Liver (tissue), 3 donors: ENCODE measurements around the gene GRK2.

Experiments used
- MAX ChIP-seq: IDR thresholded peaks from 2 replicates; pipeline ENCODE4 v1.6.1; 2016; ENCODE audit warnings: antibody characterized with exemption
- TAF1 ChIP-seq: conservative IDR thresholded peaks from 2 replicates; pipeline ENCODE4 v1.6.1; 2016; ENCODE audit warnings: antibody characterized with exemption, mild to moderate bottlenecking
- TF ChIP-seq, protein P1 (sequence below): fragments of 150-350 bp; IDR thresholded peaks from 2 replicates; pipeline ENCODE4 v1.5.1; 2017; ENCODE audit warnings: improper control_type of control experiment, low read depth, low read length; ENCODE audit not compliant: missing input control
- TF ChIP-seq, protein P2 (sequence below): IDR thresholded peaks from 2 replicates; pipeline ENCODE4 v1.6.1; 2016; ENCODE audit warnings: antibody characterized with exemption
- donor health status: healthy.
- donor health status: healthy.

DNA sequence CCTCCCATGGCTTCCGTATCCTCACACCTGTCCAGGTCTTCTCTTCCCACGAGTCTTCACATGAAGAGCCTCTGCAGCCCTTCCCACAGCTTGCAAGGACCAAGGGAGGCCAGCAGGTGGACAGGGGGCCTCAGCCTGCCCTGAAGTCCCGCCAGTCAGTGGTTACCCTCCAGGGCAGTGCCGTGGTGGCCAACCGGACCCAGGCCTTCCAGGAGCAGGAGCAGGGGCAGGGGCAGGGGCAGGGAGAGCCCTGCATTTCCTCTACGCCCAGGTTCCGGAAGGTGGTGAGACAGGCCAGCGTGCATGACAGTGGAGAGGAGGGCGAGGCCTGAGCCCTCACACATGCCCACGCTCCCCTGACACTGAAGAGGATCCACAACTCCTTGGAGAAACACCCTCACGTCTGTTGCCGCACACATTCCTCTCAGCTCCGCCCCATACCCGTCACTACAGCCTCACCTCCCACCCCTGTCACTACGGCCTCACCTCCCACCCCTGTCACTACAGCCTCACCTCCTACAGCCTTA, 45.3 kb downstream of the GRK2 start:
- TF ChIP-seq, protein P1, sequence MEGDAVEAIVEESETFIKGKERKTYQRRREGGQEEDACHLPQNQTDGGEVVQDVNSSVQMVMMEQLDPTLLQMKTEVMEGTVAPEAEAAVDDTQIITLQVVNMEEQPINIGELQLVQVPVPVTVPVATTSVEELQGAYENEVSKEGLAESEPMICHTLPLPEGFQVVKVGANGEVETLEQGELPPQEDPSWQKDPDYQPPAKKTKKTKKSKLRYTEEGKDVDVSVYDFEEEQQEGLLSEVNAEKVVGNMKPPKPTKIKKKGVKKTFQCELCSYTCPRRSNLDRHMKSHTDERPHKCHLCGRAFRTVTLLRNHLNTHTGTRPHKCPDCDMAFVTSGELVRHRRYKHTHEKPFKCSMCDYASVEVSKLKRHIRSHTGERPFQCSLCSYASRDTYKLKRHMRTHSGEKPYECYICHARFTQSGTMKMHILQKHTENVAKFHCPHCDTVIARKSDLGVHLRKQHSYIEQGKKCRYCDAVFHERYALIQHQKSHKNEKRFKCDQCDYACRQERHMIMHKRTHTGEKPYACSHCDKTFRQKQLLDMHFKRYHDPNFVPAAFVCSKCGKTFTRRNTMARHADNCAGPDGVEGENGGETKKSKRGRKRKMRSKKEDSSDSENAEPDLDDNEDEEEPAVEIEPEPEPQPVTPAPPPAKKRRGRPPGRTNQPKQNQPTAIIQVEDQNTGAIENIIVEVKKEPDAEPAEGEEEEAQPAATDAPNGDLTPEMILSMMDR, result no peak
- TF ChIP-seq TAF1 (no peak), MAX (no peak)
- TF ChIP-seq, protein P2, sequence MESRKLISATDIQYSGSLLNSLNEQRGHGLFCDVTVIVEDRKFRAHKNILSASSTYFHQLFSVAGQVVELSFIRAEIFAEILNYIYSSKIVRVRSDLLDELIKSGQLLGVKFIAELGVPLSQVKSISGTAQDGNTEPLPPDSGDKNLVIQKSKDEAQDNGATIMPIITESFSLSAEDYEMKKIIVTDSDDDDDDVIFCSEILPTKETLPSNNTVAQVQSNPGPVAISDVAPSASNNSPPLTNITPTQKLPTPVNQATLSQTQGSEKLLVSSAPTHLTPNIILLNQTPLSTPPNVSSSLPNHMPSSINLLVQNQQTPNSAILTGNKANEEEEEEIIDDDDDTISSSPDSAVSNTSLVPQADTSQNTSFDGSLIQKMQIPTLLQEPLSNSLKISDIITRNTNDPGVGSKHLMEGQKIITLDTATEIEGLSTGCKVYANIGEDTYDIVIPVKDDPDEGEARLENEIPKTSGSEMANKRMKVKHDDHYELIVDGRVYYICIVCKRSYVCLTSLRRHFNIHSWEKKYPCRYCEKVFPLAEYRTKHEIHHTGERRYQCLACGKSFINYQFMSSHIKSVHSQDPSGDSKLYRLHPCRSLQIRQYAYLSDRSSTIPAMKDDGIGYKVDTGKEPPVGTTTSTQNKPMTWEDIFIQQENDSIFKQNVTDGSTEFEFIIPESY, result no peak
